Pancreas (tissue), 10 donors: Measurements from ENCODE around the gene SCIMP. TPM values are rescaled to one million over a fixed set of nuclear protein-coding genes. Genes with fewer than 3 reads are reported as not detected.
"Not testable (repeated sequence)": the region's sequence is repeated elsewhere in the genome, so short reads cannot be mapped to it uniquely, and the experiment has no call there.

Experiments
- ATAC-seq, 4 donors: fragments of 200-7000 bp; cut with Tn5 transposase; one replicate each; pipeline versions ENCODE4 v1.8.0 to v1.9.1; 2020; ENCODE audit warnings: mild to moderate bottlenecking in 4 of 4, moderate library complexity in 4 of 4
- DNase-seq, 6 donors: peaks; one replicate each; pipeline ENCODE4 v3.0.0-alpha.2; 2020
- FAIRE-seq: peaks from 2 replicates; lab custom pipeline; 2012; peaks lifted over from hg19 to GRCh38; lab: Jason Lieb, UNC
- H3K27ac ChIP-seq, 4 donors: fragments of 200-600 bp; sonication (generic); 1 replicate in 3 of 4; 2 replicates in 1 of 4; pipeline versions ENCODE4 v1.5.0 to v1.8.0; 2020
- H3K27me3 ChIP-seq, 4 donors: fragments of 200-600 bp; one replicate each; pipeline ENCODE4 v1.8.0; 2021
- H3K36me3 ChIP-seq, 3 donors: fragments of 200-600 bp; sonication (generic) in 1 of 3; one replicate each; pipeline versions ENCODE4 v1.5.0 to v1.8.0; 2020 to 2021
- H3K4me1 ChIP-seq, 3 donors: fragments of 200-600 bp; one replicate each; pipeline ENCODE4 v1.8.0; 2021
- H3K4me3 ChIP-seq, 4 donors: fragments of 200-600 bp; sonication (generic) in 2 of 4; one replicate each; pipeline versions ENCODE4 v1.5.0 to v1.8.0; 2020 to 2021
- H3K9me3 ChIP-seq, 4 donors: fragments of 200-600 bp; one replicate each; pipeline ENCODE4 v1.8.0; 2021
- WGBS, 2 donors: extraction: QIAGEN DNeasy Blood & Tissue Kit; methylation state at CpG; one replicate each; pipeline ENCODE4 v1.1.7; 2013; 5-methylcytosine and 5-hydroxymethylcytosine counted together
- intact Hi-C, 3 donors: fragments of 100-400 bp; cut with DNase I; formaldehyde crosslinking; loops; one replicate each; pipeline versions ENCODE4 v1.11.1 to v1.14.2; 2022
- polyA plus RNA-seq, 2 donors: library from polyadenylated mRNA; stranded (reverse); fragments of 200-250 nt; gene quantifications; one replicate each; pipeline ENCODE4 v1.2.3, GENCODE V29; 2013
- total RNA-seq, 6 donors: library from RNA; stranded (reverse); fragmentation: NEBNext Ultra II Directional in 4 of 6; extraction: Animal tissue kit (Norgen Biotek cat#: 25700) in 4 of 6; gene quantifications; one replicate each; pipeline versions ENCODE4 v1.2.1 to v1.2.4, GENCODE V29; 2021 to 2023
- TF ChIP-seq, protein P1 (sequence below), 4 donors: fragments of 200-600 bp; sonication (generic) in 3 of 4; IDR thresholded peaks; one replicate each; pipeline versions ENCODE4 v1.5.0 to v1.8.0; 2021; ENCODE audit warnings: antibody characterized with exemption in 4 of 4
- donor health status: healthy with polysubstance abuse.
- donor health status: DM: no; HTN: no; CAD: no; lungs with moderate emphysema.
- donor health status: DM: no; HTN: no; CAD: no.
- donor health status: control.
- donor health status: control.
- donor health status: Bipolar disorder and iron deficiency.
- donor health status: DM: yes; HTN: yes; CAD: no.
- donor health status: DM: no; HTN: no; CAD: no.
- donor health status: DM: no; HTN: no; CAD: no.
- donor health status: DM: yes; HTN: yes; CAD: no.

The SCIMP gene
- total and polyA plus RNA-seq, 8 donors, result 0.07 to 4.4 (median 0.66) TPM

DNA sequence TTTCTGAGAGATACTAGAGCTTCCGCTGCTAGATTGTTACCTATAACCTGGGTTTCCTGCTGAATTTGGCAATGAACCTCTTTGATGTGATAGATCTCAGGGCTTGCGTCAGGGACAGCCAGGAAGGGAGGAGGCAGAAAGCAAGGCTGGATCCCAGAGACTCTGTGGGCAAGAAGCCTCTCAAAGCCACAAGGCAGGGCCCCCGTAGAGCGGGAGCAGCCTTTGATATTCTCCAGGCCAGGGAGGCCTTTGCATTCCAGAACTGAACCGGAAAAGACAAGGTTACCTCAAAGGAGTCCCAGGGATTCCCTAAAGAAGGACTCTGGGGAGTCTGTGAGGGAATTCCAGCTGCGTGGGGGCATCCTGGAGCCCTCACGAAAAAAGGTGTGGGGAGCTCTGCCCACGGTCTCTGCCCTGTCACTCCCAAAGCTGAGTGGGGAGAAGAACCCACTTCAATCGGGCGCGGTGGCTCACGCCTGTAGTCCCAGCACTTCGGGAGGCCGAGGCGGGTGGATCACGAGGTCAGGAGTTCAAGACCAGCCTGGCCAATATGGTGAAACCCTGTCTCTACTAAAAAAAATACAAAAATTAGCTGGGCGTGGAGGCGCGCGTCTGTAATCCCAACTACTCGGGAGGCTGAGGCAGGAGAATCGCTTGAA, 14.3 kb upstream of the SCIMP start:
- WGBS, 2 donors, result 52 to 61% methylated on average over 22 of the region's 22 CpGs
- Histone ChIP-seq H3K36me3 (no peaks in the 10 kb centered on the region), H3K4me3 (no peak overlapping the region), H3K9me3 (no peaks in the 10 kb centered on the region), H3K4me1 (no peaks in the 10 kb centered on the region), H3K27me3 (no peaks in the 10 kb centered on the region), H3K27ac (no peak overlapping the region)
- TF ChIP-seq, protein P1, sequence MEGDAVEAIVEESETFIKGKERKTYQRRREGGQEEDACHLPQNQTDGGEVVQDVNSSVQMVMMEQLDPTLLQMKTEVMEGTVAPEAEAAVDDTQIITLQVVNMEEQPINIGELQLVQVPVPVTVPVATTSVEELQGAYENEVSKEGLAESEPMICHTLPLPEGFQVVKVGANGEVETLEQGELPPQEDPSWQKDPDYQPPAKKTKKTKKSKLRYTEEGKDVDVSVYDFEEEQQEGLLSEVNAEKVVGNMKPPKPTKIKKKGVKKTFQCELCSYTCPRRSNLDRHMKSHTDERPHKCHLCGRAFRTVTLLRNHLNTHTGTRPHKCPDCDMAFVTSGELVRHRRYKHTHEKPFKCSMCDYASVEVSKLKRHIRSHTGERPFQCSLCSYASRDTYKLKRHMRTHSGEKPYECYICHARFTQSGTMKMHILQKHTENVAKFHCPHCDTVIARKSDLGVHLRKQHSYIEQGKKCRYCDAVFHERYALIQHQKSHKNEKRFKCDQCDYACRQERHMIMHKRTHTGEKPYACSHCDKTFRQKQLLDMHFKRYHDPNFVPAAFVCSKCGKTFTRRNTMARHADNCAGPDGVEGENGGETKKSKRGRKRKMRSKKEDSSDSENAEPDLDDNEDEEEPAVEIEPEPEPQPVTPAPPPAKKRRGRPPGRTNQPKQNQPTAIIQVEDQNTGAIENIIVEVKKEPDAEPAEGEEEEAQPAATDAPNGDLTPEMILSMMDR (IDR thresholded peaks at IDR 0.05), result no peak
- DNase-seq (no peak), FAIRE-seq (no peak), ATAC-seq (no peak)
- intact Hi-C loops, result no loop called here

GRCh38 chr17:5247621-5248020, 13.0 kb upstream of the SCIMP start:
- no peaks in the 10 kb centered on the region for H3K27me3 ChIP-seq
- no peaks in the 10 kb centered on the region for H3K4me1 ChIP-seq
- no peak for FAIRE-seq
- no peak overlapping the region for H3K4me3 ChIP-seq
- WGBS, 2 donors, result 88 to 90% methylated on average over 8 of the region's 8 CpGs
- no peak for ATAC-seq
- no peak overlapping the region for H3K27ac ChIP-seq
- no peak for DNase-seq
- TF ChIP-seq, protein P1 (IDR thresholded peaks at IDR 0.05), result no peak
- intact Hi-C loops, result no loop called here
- no peaks in the 10 kb centered on the region for H3K9me3 ChIP-seq
- H3K36me3 ChIP-seq, result no peaks in the 10 kb centered on the region

GRCh38 chr17:5241861-5242671, 7.4 kb upstream of the SCIMP start:
- intact Hi-C loops, result no loop called here
- WGBS, 2 donors, result 34 to 36% methylated on average over 10 of the region's 10 CpGs

DNA sequence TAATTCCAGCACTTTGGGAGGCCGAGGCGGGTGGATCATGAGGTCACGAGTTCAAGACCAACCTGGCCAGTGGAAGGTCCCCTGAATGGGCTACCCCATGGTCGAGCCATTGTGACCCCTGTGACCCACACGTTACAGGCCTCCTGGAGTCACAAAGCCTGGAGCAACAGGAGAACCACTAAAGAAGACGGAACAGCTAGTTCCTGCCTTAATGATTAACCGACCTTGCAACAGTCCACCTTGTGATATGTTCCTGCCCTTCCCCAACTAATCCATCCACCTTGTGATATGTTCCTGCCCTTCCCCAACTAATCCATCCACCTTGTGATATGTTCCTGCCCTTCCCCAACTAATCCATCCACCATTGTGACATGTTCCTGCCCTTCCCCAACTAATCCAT, 5.1 kb upstream of the SCIMP start:
- intact Hi-C loops, FAIRE-seq: not testable (repeated sequence)

More at GRCh38 chr17:5241861-5242671, 7.4 kb upstream of the SCIMP start:
- FAIRE-seq (no peak), ATAC-seq (peak in 3 of 4 donors; percentile 40 to 57 (median 46)), DNase-seq (no peak)
- H3K9me3 ChIP-seq, result no peaks in the 10 kb centered on the region
- TF ChIP-seq, protein P1 (IDR thresholded peaks at IDR 0.05), result no peak
- no peak overlapping the region for H3K27ac ChIP-seq
- no peak overlapping the region for H3K4me3 ChIP-seq
- no peaks in the 10 kb centered on the region for H3K36me3 ChIP-seq
- H3K4me1 ChIP-seq, result no peaks in the 10 kb centered on the region
- no peaks in the 10 kb centered on the region for H3K27me3 ChIP-seq

GRCh38 chr17:5238333-5238732, 3.7 kb upstream of the SCIMP start:
- DNase-seq (no peak), FAIRE-seq (no peak)
- 45 to 54% methylated on average over 4 of the region's 4 CpGs for WGBS, 2 donors

More for the DNA sequence above, 5.1 kb upstream of the SCIMP start:
- H3K4me3 ChIP-seq, H3K27me3 ChIP-seq, H3K9me3 ChIP-seq, DNase-seq, H3K36me3 ChIP-seq, H3K27ac ChIP-seq, ATAC-seq, H3K4me1 ChIP-seq: not testable (repeated sequence)
- 73 to 76% methylated on average over 6 to 7 of the region's 7 CpGs for WGBS, 2 donors

More at GRCh38 chr17:5238333-5238732, 3.7 kb upstream of the SCIMP start:
- Histone ChIP-seq H3K4me3 (no peak overlapping the region), H3K9me3 (no peaks in the 10 kb centered on the region), H3K4me1 (no peaks in the 10 kb centered on the region), H3K27me3 (no peaks in the 10 kb centered on the region), H3K36me3 (peaks cover 0 to 4% (median 0%) of the 10 kb centered on the region in 3 donors), H3K27ac (no peak overlapping the region)
- intact Hi-C loops, result no loop called here
- no peak for ATAC-seq
- TF ChIP-seq, protein P1 (IDR thresholded peaks at IDR 0.05), result no peak
